ENCODE results near the gene PEX7.
"Not testable (repeated sequence)": the region's sequence is repeated elsewhere in the genome, so short reads cannot be mapped to it uniquely, and the experiment has no call there.

Gene PEX7

GRCh38 chr6:136790411-136791295, 31.7 kb upstream of the PEX7 start:
- no peak for DNase-seq (ENCODE audit: low spot score)

GRCh38 chr6:136791296-136792094, 30.9 kb upstream of the PEX7 start:
- peak; percentile 33 for DNase-seq (ENCODE audit: low spot score)

GRCh38 chr6:136792095-136792409, 30.3 kb upstream of the PEX7 start:
- DNase-seq (ENCODE audit: low spot score) = no peak

GRCh38 chr6:136792410-136793262, 29.8 kb upstream of the PEX7 start, which contains the start of gene MAP3K5:
MAP3K5 (minus strand) TSS chr6:136792477; CDS start chr6:136792157, 320 bp downstream.
- peak; percentile 76 for DNase-seq (ENCODE audit: low spot score)

- no peak for DNase-seq (ENCODE audit: low spot score)
Observed at GRCh38 chr6:136793363-136793762, 29.0 kb upstream of the PEX7 start.

GRCh38 chr6:136795386-136795785, 27.0 kb upstream of the PEX7 start:
- DNase-seq (ENCODE audit: low spot score) = no peak

- DNase-seq (ENCODE audit: low spot score) = no peak
Observed at GRCh38 chr6:136795996-136796395, 26.4 kb upstream of the PEX7 start.

- DNase-seq (ENCODE audit: low spot score) = no peak
Observed at GRCh38 chr6:136798044-136798443, 24.3 kb upstream of the PEX7 start.

GRCh38 chr6:136801581-136801980, 20.8 kb upstream of the PEX7 start:
- no peak for DNase-seq (ENCODE audit: low spot score)

GRCh38 chr6:136803608-136804007, 18.8 kb upstream of the PEX7 start:
- no peak for DNase-seq (ENCODE audit: low spot score)

- no peak for DNase-seq (ENCODE audit: low spot score)
Observed at GRCh38 chr6:136809091-136809860, 13.1 kb upstream of the PEX7 start.

GRCh38 chr6:136811272-136811671, 11.1 kb upstream of the PEX7 start:
- DNase-seq (ENCODE audit: low spot score) = no peak

- DNase-seq (ENCODE audit: low spot score) = no peak
Observed at GRCh38 chr6:136812174-136812573, 10.2 kb upstream of the PEX7 start.

- DNase-seq (ENCODE audit: low spot score) = not testable (repeated sequence)
Observed at GRCh38 chr6:136815608-136816007, 6.8 kb upstream of the PEX7 start.

GRCh38 chr6:136816656-136817055, 5.7 kb upstream of the PEX7 start:
- DNase-seq (ENCODE audit: low spot score) = no peak

- no peak for DNase-seq (ENCODE audit: low spot score)
Observed at GRCh38 chr6:136820561-136820960, 1.8 kb upstream of the PEX7 start.

GRCh38 chr6:136822046-136822375, 381 bp upstream of the PEX7 start:
- DNase-seq (ENCODE audit: low spot score) = no peak

- no peak for DNase-seq (ENCODE audit: low spot score)
Observed at GRCh38 chr6:136823128-136823660, 802 bp downstream of the PEX7 start.

- no peak for DNase-seq (ENCODE audit: low spot score)
Observed at GRCh38 chr6:136826216-136826615, 3.8 kb downstream of the PEX7 start.

GRCh38 chr6:136831873-136832562, 9.6 kb downstream of the PEX7 start:
- DNase-seq (ENCODE audit: low spot score) = no peak
